ENCODE measurements around the gene CATSPERB. TPM values are rescaled to one million over a fixed set of nuclear protein-coding genes. Genes with fewer than 3 reads are reported as not detected.

Gene CATSPERB
- polyA plus RNA-seq, 1 experiment: not detected

- ChIA-PET POLR2A (no interaction called here), CTCF (no interaction called here)
- no peak overlapping the region for H3K27ac ChIP-seq (ENCODE audit: low read depth, low read length)
- no peak for DNase-seq (ENCODE audit: low read depth, low spot score)
- no peak for TF ChIP-seq CTCF (IDR thresholded peaks at IDR 0.05; ENCODE audit: low read depth, low read length)
- H3K27me3 ChIP-seq (ENCODE audit: control insufficient read depth, insufficient read depth, low read length): no peaks in the 10 kb centered on the region
- no peaks in the 10 kb centered on the region for H3K9me3 ChIP-seq (ENCODE audit: control insufficient read depth, insufficient read depth, low read length)
- H3K4me3 ChIP-seq (ENCODE audit: low read depth, low read length): no peak overlapping the region
Observed at GRCh38 chr14:91751719-91752118, 19.8 kb upstream of the CATSPERB start.

- H3K27ac ChIP-seq (ENCODE audit: low read depth, low read length): no peak overlapping the region
- ChIA-PET POLR2A (no interaction called here), CTCF (no interaction called here)
- H3K27me3 ChIP-seq (ENCODE audit: control insufficient read depth, insufficient read depth, low read length): no peaks in the 10 kb centered on the region
- DNase-seq (ENCODE audit: low read depth, low spot score): no peak
- H3K9me3 ChIP-seq (ENCODE audit: control insufficient read depth, insufficient read depth, low read length): no peaks in the 10 kb centered on the region
- TF ChIP-seq CTCF (IDR thresholded peaks at IDR 0.05; ENCODE audit: low read depth, low read length): no peak
- H3K4me3 ChIP-seq (ENCODE audit: low read depth, low read length): no peak overlapping the region
Observed at GRCh38 chr14:91750634-91751198, 18.8 kb upstream of the CATSPERB start.

- ChIA-PET POLR2A (no interaction called here), CTCF (no interaction called here)
- Histone ChIP-seq H3K27ac (ENCODE audit: low read depth, low read length) (no peak overlapping the region), H3K27me3 (ENCODE audit: control insufficient read depth, insufficient read depth, low read length) (no peaks in the 10 kb centered on the region), H3K9me3 (ENCODE audit: control insufficient read depth, insufficient read depth, low read length) (no peaks in the 10 kb centered on the region), H3K4me3 (ENCODE audit: low read depth, low read length) (no peak overlapping the region)
- no peak for DNase-seq (ENCODE audit: low read depth, low spot score)
- no peak for TF ChIP-seq CTCF (IDR thresholded peaks at IDR 0.05; ENCODE audit: low read depth, low read length)
Observed at GRCh38 chr14:91749868-91750267, 18.0 kb upstream of the CATSPERB start.

GRCh38 chr14:91748049-91748448 is 16.2 kb upstream of the CATSPERB start:
- no peak for DNase-seq (ENCODE audit: low read depth, low spot score)
- ChIA-PET CTCF (no interaction called here), POLR2A (no interaction called here)
- Histone ChIP-seq H3K9me3 (ENCODE audit: control insufficient read depth, insufficient read depth, low read length) (no peaks in the 10 kb centered on the region), H3K4me3 (ENCODE audit: low read depth, low read length) (no peak overlapping the region), H3K27me3 (ENCODE audit: control insufficient read depth, insufficient read depth, low read length) (no peaks in the 10 kb centered on the region), H3K27ac (ENCODE audit: low read depth, low read length) (no peak overlapping the region)
- no peak for TF ChIP-seq CTCF (IDR thresholded peaks at IDR 0.05; ENCODE audit: low read depth, low read length)

GRCh38 chr14:91745344-91745743 is 13.5 kb upstream of the CATSPERB start:
- no peak overlapping the region for H3K27ac ChIP-seq (ENCODE audit: low read depth, low read length)
- no peaks in the 10 kb centered on the region for H3K9me3 ChIP-seq (ENCODE audit: control insufficient read depth, insufficient read depth, low read length)
- CTCF ChIA-PET: no interaction called here
- DNase-seq (ENCODE audit: low read depth, low spot score): no peak
- POLR2A ChIA-PET: no interaction called here
- H3K4me3 ChIP-seq (ENCODE audit: low read depth, low read length): no peak overlapping the region
- no peak for TF ChIP-seq CTCF (IDR thresholded peaks at IDR 0.05; ENCODE audit: low read depth, low read length)
- no peaks in the 10 kb centered on the region for H3K27me3 ChIP-seq (ENCODE audit: control insufficient read depth, insufficient read depth, low read length)
